A673 (cell line): ENCODE measurements around the gene MAP3K5. TPM values are rescaled to one million over a fixed set of nuclear protein-coding genes. Genes with fewer than 3 reads are reported as not detected.

Source experiments
- BruUV-seq: library from RNA; stranded (reverse); fragments of 400-500 nt; replicated peaks from 2 replicates; lab custom pipeline; 2021; lab: Mats Ljungman, UMichigan
- CTCF ChIA-PET: fragments of 300-600 bp; sonication (Branson Sonifier 250); formaldehyde crosslinking; loops from one replicate; lab custom pipeline; 2022; ENCODE audit warnings: antibody characterized with exemption; lab: Charles Lee
- POLR2A ChIA-PET: fragments of 300-600 bp; sonication (Branson Sonifier 250); formaldehyde crosslinking; loops from one replicate; lab custom pipeline; 2022; ENCODE audit warnings: antibody characterized with exemption; ENCODE audit not compliant: low non-redundant PET; lab: Charles Lee
- DNase-seq: peaks from one replicate; pipeline ENCODE4 v3.0.0-alpha.2; 2015; ENCODE audit warnings: low spot score
- H3K27ac ChIP-seq: fragments of 200-600 bp; sonication (generic); 2 replicates; pipeline ENCODE4 v1.5.1; 2016; ENCODE audit warnings: mixed run types, low read depth, mild to moderate bottlenecking, mixed read lengths, antibody characterized with exemption, low read length; ENCODE audit not compliant: poor library complexity, severe bottlenecking
- H3K27me3 ChIP-seq: fragments of 200-600 bp; sonication (generic); replicated peaks from 2 replicates; pipeline ENCODE4 v1.6.1; 2017; ENCODE audit warnings: mixed run types, low read depth, mild to moderate bottlenecking, mixed read lengths, antibody characterized with exemption, low read length; ENCODE audit not compliant: insufficient read depth, poor library complexity
- H3K36me3 ChIP-seq: fragments of 200-600 bp; sonication (generic); 2 replicates; pipeline ENCODE4 v1.6.1; 2016; ENCODE audit warnings: mixed run types, mild to moderate bottlenecking, mixed read lengths, antibody characterized with exemption, low read length; ENCODE audit not compliant: insufficient read depth, poor library complexity, severe bottlenecking
- H3K4me1 ChIP-seq: fragments of 200-600 bp; sonication (generic); 2 replicates; pipeline ENCODE4 v1.6.1; 2017; ENCODE audit warnings: mixed run types, mild to moderate bottlenecking, mixed read lengths, antibody characterized with exemption, low read length; ENCODE audit not compliant: insufficient read depth, poor library complexity, severe bottlenecking
- H3K4me3 ChIP-seq: fragments of 200-600 bp; sonication (generic); 2 replicates; pipeline ENCODE4 v1.5.1; 2016; ENCODE audit warnings: low read depth, mixed run types, mild to moderate bottlenecking, mixed read lengths, low read length; ENCODE audit not compliant: poor library complexity, severe bottlenecking
- H3K9me3 ChIP-seq: fragments of 200-600 bp; sonication (generic); 2 replicates; pipeline ENCODE4 v1.6.1; 2016; ENCODE audit warnings: mixed run types, low read depth, mild to moderate bottlenecking, mixed read lengths, antibody characterized with exemption, low read length; ENCODE audit not compliant: poor library complexity, severe bottlenecking
- EZH2 ChIP-seq: fragments of 200-600 bp; sonication (generic); IDR thresholded peaks from 2 replicates; pipeline ENCODE4 v1.6.1; 2017; ENCODE audit warnings: borderline replicate concordance, low read depth, mild to moderate bottlenecking, mixed read lengths, antibody characterized with exemption, low read length; ENCODE audit not compliant: poor library complexity, severe bottlenecking
- intact Hi-C: fragments of 100-400 bp; cut with micrococcal nuclease; formaldehyde crosslinking; loops from one replicate; pipeline ENCODE4 v1.10.0; 2022; ENCODE audit not compliant: unreplicated experiment
- total RNA-seq: library from RNA; stranded (reverse); gene quantifications from 2 replicates; pipeline ENCODE4 v1.2.3, GENCODE V29; 2021
- TF ChIP-seq, protein P1 (sequence below): fragments of 300-800, 200-600 bp; sonication (generic); conservative IDR thresholded peaks from 2 replicates; pipeline ENCODE4 v1.5.1; 2017; ENCODE audit warnings: low read depth, mild to moderate bottlenecking, antibody characterized with exemption, low read length, moderate library complexity, mixed read lengths

MAP3K5 gene
- total RNA-seq, 1 experiment from 2014 or later, result 5.4 TPM

DNA sequence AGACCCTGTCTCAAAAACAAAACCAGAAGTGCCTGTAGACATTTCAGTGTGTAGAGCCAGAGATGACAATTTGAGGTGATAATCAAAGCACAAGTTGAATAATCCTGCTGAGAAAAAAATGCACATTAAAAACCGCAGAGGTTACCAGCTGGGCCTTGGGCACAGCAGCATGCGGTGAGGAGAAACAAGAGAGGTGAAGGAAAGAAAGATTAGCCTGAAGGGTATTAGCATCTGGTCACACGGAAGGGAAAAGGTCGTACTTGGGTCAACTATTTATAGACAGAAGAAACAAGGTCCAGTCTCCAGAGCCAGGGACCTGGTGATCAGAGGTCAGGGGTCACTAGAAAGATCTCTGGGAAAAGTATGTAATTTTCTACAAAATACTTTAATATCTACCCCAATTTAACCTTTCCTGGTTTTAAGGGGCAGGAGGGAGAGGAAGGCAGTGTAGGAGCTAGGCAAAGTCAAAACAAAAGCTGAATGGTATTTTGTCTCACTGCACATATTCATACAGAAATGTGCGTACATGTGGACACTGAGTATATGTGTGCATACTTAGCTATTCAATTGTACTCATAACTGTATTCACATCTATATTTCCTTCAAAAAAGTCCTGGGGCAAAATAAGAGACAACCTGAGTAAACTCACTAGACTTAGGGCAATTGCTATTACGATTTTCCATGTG is 252.2 kb downstream of the MAP3K5 start:
- no peak for TF ChIP-seq EZH2
- TF ChIP-seq, protein P1, sequence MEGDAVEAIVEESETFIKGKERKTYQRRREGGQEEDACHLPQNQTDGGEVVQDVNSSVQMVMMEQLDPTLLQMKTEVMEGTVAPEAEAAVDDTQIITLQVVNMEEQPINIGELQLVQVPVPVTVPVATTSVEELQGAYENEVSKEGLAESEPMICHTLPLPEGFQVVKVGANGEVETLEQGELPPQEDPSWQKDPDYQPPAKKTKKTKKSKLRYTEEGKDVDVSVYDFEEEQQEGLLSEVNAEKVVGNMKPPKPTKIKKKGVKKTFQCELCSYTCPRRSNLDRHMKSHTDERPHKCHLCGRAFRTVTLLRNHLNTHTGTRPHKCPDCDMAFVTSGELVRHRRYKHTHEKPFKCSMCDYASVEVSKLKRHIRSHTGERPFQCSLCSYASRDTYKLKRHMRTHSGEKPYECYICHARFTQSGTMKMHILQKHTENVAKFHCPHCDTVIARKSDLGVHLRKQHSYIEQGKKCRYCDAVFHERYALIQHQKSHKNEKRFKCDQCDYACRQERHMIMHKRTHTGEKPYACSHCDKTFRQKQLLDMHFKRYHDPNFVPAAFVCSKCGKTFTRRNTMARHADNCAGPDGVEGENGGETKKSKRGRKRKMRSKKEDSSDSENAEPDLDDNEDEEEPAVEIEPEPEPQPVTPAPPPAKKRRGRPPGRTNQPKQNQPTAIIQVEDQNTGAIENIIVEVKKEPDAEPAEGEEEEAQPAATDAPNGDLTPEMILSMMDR, result no peak
- POLR2A ChIA-PET, result no interaction called here
- intact Hi-C loops, result no loop called here
- Histone ChIP-seq H3K27ac (no peak overlapping the region), H3K4me3 (no peak overlapping the region), H3K9me3 (no peaks in the 10 kb centered on the region), H3K4me1 (no peaks in the 10 kb centered on the region), H3K27me3 (peaks cover 16% of the 10 kb centered on the region), H3K36me3 (no peaks in the 10 kb centered on the region)
- BruUV-seq, result no TSS peak
- no peak for DNase-seq
- CTCF ChIA-PET, result interaction anchor here (0.5 kb wide), 1 partner anchor 10 kb away, joined by 3 read pairs; the partner anchor contains the start of gene MAP7

DNA sequence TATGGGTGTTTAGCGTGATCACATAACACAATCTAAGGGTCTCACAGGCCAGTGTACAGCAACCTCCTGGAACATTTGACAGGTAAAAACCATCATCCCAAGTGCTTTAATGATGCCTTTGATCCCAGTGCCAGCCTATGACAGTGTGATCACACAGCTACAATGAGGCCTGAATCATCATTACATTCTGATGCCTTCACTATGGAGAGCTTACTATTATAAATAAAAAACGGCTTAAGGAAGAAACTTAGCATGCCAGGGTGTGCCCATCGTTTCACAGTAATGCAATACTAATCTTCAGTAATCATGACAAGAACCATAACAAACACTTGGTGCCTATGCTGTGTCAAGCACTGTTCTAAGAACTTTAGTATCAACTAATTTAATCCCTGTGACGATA is 253.4 kb downstream of the MAP3K5 start:
- no TSS peak for BruUV-seq
- POLR2A ChIA-PET, result no interaction called here
- Histone ChIP-seq H3K9me3 (no peaks in the 10 kb centered on the region), H3K36me3 (no peaks in the 10 kb centered on the region), H3K4me1 (no peaks in the 10 kb centered on the region), H3K27ac (no peak overlapping the region), H3K4me3 (no peak overlapping the region), H3K27me3 (peaks cover 8% of the 10 kb centered on the region)
- CTCF ChIA-PET, result no interaction called here
- TF ChIP-seq, protein P1, result no peak
- no peak for TF ChIP-seq EZH2
- no peak for DNase-seq
- intact Hi-C loops, result no loop called here

DNA sequence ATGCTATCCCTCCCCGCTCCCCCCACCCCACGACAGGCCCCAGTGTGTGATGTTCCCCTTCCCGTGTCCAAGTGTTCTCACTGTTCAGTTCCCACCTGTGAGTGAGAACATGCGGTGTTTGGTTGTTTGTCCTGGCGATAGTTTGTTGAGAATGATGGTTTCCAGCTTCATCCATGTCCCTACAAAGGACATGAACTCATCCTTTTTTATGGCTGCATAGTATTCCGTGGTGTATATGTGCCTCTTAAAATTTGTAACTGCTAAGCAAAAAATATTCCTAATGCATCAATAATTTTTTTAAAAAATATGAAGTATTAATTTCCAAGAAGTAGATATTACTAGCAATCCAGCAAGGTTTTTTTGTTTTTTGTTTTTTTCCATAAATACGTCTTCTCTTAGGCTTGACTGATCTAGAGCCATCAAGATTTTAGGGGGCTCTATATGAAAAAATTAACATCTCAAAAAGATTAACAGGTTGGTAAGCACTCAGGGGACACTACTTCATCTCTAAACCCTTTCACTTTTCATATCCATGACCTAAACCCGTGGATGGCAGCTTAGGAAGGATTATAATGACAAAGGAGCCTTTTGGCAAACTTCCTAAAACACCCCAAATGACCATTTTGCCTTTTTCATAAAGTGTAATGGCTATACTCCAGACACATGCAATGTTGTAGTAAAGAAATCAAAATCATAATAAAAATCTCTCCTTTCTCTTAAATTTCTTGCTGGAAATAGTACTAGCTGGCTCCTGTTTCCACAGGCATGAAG is 256.2 kb downstream of the MAP3K5 start:
- BruUV-seq, result no TSS peak
- H3K4me3 ChIP-seq, result no peak overlapping the region
- H3K27ac ChIP-seq, result no peak overlapping the region
- no peaks in the 10 kb centered on the region for H3K4me1 ChIP-seq
- H3K27me3 ChIP-seq, result no peaks in the 10 kb centered on the region
- intact Hi-C loops, result no loop called here
- H3K9me3 ChIP-seq, result no peaks in the 10 kb centered on the region
- H3K36me3 ChIP-seq, result no peaks in the 10 kb centered on the region
- no peak for DNase-seq
- ChIA-PET CTCF (no interaction called here), POLR2A (no interaction called here)
- TF ChIP-seq EZH2, result no peak
- TF ChIP-seq, protein P1, result no peak
